Raji (cell line): ENCODE measurements around the gene ABCB6.

ENCODE experiments used
- POLR2A ChIP-seq: IDR thresholded peaks from 2 replicates; pipeline ENCODE4 v1.6.1; 2011; ENCODE audit warnings: low read depth, low read length, control low read depth; ENCODE audit not compliant: insufficient read depth

Gene ABCB6

DNA sequence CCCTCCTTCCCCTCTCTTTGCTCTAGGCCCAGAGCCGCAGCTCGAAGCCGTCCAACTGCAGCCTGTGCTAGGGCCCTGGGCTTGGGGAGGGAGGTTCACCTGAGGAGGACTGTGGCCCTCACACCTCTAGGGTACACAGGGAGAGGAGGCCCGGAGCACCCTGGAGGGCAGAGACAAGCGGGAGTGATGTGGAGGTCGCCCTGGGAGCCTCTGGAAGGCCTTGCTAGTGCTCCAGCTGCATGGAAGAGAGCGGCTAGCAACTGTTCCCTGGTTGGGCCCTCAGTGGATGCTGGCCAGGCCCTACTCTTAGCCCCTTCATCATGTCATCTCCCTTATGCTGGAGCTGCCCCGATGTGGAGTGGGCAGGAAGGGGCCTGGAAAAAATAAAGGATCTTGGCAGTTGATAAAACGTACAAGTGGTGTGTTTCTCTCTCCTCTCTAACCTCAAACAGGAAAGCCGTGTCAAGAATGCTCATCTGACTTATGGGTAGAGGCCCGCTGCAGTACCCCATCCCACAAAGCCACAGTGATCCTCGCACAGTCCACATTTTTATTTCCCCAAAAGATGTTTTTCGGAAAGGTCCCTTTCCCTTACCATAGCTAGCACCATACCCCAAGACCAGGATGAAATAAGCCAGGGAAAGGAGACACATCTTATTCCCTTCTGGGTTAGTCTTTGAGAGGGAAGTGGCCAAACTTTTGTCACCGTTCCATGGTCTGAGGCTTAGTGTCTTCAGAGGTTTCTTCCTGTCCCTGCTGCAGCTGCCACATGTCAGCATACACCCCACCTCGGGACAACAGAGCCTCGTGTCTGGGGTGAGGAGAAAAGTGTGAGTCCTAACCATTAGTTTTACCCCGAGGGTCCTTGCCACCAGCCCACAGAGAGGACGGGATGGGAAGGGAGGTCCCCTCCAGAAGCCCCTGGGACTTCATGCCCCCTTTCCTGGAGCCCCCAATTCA, 9.2 kb downstream of the ABCB6 start:
- TF ChIP-seq POLR2A = no peak

DNA sequence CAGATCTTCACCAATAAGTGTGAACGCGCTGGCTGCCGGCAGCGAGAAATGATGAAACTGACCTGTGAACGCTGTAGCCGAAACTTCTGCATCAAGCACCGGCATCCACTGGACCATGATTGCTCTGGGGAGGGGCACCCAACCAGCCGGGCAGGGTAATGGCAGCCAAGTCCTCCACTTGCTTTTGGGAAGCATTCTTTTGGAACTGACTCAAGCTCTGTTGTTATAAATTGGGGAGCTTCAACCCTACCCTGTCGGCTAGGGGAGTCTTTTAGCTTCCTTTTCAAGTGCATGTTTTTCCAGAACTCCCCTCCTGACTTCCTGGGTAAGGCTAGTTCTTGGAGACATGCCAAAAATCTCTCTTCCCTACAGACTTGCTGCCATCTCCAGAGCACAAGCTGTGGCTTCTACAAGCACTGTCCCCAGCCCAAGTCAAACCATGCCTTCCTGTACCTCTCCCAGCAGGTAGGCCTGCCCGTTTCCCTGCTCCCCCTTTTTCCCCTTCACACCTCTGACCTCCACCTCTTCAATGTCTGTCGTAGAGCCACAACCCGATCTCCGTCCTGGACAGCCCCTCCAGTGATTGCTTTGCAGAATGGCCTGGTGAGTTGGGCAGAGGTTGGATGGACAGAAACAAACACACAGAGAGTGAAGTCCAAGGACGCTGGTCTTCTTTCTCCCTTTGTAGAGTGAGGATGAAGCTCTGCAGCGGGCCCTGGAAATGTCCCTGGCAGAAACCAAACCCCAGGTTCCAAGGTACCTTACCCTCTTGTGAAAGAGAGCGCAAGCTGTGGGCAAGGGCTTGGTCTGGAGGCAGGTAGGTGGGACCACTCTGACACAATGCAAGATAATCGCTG, 10.6 kb downstream of the ABCB6 start:
- TF ChIP-seq POLR2A = no peak

DNA sequence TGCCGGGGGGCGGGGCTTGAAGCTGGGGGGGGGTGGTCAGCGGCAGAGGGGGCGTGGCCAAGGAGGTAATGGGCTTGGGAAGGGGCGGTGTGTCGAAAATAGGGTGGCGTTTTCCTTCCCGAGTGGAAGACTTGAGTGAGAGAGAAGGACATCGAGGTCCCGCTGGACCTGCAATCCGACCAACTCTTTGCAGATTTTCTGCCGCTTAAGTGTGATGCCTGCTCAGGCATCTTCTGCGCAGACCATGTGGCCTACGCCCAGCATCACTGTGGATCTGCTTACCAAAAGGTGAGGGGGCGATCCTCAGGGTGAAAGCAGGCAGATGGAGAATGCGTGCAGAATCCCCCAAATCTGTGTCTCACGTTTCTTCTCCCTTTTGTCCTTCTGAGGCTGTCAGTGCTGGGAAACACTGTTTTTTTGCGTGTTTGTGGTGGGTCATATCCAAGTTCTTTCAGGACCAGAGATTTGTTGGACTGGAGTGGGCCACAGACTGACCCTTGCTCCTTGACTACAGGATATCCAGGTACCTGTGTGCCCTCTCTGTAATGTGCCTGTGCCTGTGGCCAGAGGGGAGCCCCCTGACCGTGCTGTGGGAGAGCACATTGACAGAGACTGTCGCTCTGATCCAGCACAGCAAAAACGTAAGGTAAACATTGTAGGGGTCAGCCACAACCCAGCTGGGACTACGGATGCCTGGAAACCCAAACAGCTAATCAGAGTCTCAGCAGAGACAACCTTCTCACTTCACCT, 11.4 kb downstream of the ABCB6 start:
- no peak for TF ChIP-seq POLR2A

DNA sequence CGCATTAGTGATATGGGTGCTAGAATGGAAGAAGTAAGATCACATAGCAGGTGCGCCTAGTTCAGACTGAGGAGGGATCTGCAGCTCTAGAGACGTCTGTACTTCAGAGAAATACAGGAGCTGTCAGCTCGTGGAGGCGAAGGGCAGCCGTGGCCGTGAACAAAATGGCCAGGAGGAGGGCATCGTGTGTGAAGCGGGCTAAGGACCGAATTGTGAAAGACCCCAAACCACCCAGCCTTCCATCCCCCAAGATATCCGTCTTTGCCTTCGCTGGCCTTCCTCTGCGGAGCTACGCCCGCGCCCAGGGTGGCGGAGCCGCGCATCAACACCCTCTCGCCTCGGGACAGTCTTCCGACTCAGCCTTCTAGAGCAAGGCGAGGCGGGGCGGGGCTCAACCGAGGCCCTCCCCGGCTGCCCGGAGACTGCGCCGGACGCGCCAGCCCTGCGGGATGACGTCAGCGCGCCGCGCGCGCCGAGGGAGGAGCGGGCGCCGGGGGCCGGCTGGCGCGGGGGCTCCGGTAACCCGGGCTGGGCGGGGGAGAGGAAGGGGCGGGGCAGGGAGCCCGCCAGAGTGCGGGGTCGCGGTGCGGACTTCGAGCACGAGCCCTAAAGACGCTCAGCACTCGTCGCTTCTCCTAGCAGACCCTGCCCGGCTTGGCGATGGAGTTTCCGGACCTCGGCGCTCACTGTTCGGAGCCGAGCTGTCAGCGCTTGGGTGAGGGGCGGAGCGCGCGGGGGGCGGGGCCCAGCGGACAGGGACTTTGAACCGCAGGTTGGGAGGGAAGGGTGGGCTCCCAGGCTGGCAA, 12.2 kb downstream of the ABCB6 start, which contains the start of gene ZFAND2B:
Gene ZFAND2B (plus strand): TSS at position 455 of the 806 bp plus-strand sequence. CDS start 206 bp downstream, at position 661.
- peak; percentile 99 for TF ChIP-seq POLR2A

DNA sequence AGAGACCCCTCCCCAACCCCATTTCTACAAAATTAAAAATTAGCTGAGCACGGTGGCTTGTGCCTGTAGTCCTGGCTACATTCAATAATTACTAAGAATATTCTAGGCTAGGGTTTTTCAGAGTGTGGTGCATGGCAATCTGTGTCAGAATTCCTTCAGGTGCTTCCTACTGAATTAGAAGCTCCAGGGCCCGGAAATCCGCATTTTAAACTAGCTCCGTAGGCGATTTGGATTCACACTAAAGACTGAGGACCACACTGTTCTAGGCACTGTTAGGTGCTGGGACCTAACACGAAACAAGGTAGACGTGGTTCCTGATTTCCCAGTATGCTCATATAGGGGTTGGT, 12.8 kb downstream of the ABCB6 start:
- no peak for TF ChIP-seq POLR2A

DNA sequence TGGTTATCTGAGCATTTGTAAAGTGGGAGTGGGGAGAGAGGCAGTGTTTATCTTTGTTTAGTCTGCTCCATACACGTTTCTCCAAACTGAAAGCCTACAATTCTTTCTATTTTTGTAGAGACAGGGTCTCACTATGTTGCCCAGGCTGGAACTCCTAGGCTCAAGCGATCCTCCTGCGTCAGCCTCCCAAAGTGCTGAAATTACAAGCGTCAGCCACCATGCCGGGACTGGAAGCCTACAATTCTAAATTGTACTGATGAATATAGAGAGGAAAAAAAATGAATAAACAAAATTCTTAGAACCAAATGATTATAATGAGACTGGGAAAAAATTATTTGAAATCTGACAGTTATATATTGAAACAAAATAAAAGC, 13.6 kb downstream of the ABCB6 start:
- no peak for TF ChIP-seq POLR2A

DNA sequence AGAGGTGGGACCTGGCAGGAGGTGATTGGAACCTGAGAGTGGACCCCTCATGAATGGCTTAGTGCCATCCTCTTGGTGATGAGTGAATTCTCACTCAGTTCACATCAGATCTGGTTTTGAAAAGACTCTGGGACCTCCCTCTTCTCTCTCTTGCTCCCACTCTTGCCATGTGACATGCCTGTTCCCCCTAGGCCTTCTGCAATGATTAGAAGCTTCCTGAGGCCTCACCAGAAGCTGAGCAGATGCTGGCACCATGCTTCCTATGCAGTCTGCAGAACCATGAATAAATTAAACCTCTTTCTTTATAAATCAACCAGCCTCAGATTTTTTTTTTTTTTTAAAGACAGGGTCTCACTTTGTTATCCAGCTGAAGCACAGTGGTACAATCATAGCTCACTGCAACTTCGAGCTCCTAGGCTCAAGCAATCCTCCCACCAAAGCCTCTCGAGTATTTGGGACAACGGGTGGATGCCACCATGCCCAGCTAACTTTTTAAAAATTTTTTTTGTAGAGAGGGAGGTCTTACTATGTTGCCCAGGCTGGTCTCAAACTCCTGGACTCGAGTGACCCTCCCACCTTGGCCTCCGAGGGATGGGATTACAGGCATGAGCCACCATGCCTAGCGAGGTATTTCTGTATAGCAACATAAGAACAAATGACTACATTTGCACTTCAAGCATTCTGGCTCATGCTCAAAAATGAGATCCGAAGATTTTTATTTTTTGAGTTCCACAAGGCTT, 14.2 kb downstream of the ABCB6 start:
- TF ChIP-seq POLR2A = no peak

DNA sequence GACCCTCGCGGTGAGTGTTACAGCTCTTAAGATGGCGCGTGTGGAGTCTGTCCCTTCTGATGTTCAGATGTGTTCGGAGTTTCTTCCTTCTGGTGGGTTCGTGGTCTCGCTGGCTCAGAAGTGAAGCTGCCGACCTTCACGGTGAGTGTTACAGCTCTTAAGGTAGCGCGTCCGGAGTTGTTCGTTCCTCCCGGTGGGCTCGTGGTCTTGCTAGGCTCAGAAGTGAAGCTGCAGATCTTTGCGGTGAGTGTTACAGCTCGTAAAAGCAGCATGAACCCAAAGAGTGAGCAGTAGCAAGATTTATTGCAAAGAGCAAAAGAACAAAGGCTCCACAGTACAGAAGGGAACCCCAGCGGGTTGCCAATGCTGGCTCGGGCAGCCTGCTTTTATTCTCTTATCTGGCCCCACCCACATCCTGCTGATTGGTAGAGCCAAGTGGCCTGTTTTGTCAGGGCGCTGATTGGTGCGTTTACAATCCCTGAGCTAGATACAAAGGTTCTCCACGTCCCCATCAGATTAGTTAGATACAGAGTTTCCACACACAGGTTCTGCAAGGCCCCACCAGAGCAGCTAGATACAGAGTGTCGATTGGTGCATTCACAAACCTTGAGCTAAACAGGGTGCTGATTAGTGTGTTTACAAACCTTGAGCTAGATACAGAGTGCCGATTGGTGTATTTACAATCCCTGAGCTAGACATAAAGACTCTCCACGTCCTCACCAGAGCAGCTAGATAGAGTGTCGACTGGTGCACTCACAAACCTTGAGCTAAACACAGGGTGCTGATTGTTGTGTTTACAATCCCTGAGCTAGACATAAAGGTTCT, 18.0 kb downstream of the ABCB6 start:
- 0 out of 2 replicates have a peak, but pooled peaks have one; percentile 15 for TF ChIP-seq POLR2A

DNA sequence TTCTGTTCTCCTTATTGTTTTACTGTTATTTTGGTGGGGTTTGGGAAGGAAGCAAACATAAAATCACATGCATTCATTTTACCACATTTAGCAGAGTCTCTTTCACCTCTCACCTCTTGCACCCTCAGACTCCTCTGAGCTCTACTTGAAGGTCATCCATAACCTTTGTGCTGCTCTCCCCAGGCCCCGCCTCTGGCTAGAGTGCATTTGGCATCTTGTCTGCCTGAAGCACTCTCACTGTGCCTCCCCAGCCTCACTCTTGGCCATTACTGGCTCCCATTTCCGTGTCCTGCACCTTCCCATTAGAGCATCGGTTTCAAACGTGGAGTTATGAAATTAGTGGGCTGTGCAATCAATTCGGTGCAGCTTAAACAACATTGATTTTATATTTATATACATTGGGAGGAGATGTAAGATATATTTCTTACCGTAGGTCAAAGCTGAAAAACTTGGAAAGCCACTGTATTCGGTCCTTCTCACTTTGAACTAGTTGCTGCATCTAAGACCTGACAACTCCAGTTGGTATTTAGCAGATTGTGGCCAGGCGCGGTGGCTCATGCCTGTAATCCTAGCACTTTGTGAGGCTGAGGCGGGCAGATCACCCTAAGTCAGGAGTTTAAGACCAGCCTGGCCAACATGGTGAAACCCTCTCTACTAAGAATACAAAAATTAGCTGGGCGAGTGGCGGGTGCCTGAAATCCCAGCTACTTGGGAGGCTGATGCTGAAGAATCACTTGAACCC, 19.1 kb downstream of the ABCB6 start:
- no peak for TF ChIP-seq POLR2A

DNA sequence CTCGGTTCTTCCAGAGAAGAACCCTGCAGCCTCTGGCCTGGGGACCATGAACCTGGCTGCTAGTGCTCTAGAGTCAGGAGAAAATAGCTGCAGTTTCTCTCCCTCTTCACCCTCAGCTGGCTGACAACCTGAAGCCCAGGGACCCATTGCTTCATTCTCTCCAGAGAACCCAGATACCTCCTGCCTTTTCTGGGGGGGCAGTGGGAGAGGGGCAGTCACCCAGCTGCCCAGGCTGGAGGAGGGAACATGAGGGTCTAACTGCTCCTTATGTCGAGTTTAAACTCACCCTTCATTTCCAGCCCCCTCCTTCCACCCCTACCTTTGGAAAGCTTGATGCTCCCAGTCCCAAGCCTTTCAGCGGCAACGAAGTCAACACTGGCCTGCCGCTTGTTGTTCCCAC, 19.8 kb downstream of the ABCB6 start:
- TF ChIP-seq POLR2A = no peak

DNA sequence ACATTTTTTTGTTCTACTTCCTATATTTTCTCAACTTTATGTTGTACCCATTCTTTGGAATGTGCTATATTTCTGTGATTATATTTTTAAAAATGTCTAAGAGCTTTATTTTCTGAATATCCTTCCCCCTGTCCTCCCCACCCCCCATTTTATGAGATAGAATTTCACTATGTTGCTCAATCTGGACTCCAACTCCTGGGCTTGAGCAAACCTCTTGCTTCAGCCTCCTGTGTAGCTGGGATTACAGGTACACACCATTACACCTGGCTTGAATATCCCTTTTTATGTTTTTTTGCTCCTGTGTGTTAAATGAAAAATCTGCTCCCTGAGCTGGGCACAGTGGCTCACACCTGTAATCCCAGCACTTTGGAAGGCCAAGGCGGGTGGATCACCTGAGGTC, 21.4 kb downstream of the ABCB6 start:
- no peak for TF ChIP-seq POLR2A
